ENCODE results near the gene RPTOR. TPM values are rescaled to one million over a fixed set of nuclear protein-coding genes. Genes with fewer than 3 reads are reported as not detected.

RPTOR gene
- total RNA-seq, 1 donor from 2014 or later: 65.9 TPM

DNA sequence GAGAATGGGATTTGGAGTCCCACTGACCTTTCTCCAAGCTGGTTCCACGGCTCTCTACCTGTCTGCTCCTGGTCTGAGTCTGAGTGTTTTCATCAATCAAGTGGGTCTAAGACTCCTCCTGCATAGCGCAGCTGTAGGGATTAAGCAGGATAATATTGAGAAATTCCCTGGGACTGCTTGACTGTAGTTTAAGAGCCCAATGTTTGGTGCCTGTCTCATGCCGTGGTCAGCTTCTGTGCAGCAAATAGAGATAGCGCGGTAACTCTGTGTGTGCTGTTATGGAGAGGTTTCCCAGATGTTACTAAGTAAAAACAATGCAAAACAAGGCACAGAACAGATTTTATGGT lies 21.4 kb downstream of the RPTOR start:
- CTCF ChIA-PET: no interaction called here
- Mint-ChIP-seq H3K36me3 (ENCODE audit: low read depth) (no peaks in the 10 kb centered on the region), H3K27me3 (no peaks in the 10 kb centered on the region), H3K4me3 (no peak overlapping the region), H3K9me3 (no peaks in the 10 kb centered on the region), H3K4me1 (peaks cover 6% of the 10 kb centered on the region), H3K27ac (no peak overlapping the region)
- TF ChIP-seq, protein P1, sequence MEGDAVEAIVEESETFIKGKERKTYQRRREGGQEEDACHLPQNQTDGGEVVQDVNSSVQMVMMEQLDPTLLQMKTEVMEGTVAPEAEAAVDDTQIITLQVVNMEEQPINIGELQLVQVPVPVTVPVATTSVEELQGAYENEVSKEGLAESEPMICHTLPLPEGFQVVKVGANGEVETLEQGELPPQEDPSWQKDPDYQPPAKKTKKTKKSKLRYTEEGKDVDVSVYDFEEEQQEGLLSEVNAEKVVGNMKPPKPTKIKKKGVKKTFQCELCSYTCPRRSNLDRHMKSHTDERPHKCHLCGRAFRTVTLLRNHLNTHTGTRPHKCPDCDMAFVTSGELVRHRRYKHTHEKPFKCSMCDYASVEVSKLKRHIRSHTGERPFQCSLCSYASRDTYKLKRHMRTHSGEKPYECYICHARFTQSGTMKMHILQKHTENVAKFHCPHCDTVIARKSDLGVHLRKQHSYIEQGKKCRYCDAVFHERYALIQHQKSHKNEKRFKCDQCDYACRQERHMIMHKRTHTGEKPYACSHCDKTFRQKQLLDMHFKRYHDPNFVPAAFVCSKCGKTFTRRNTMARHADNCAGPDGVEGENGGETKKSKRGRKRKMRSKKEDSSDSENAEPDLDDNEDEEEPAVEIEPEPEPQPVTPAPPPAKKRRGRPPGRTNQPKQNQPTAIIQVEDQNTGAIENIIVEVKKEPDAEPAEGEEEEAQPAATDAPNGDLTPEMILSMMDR (IDR thresholded peaks at IDR 0.05): no peak
- intact Hi-C loops (cut with micrococcal nuclease): no loop called here
- no peak for ATAC-seq (ENCODE audit: low read depth)
- POLR2A ChIA-PET: no interaction called here
- DNase-seq: no peak

DNA sequence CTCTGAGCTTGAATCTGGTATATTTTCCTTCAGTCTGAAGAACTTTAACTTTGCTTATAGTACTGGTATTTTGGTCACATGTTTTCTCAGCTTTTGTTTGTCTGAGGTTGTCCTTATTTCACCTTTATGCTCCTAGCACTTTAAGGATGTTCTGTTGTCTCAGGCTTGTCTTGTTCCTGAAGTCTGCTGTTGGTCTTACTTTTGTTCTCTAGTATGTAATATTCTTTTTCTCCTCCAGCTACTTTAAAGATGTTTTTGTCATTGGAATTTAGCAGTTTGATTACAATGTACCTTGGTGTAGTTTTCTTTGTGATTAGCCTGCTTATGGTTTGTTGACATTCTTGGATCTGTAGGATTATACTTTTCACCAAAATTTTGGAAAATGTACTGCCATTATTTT lies 23.6 kb downstream of the RPTOR start:
- no peak overlapping the region for H3K27ac Mint-ChIP-seq
- CTCF ChIA-PET: no interaction called here
- peaks cover 7% of the 10 kb centered on the region for H3K36me3 Mint-ChIP-seq (ENCODE audit: low read depth)
- no peaks in the 10 kb centered on the region for H3K27me3 Mint-ChIP-seq
- peaks cover 3% of the 10 kb centered on the region for H3K4me1 Mint-ChIP-seq
- TF ChIP-seq, protein P1 (IDR thresholded peaks at IDR 0.05): no peak
- intact Hi-C loops (cut with micrococcal nuclease): no loop called here
- H3K4me3 Mint-ChIP-seq: no peak overlapping the region
- no peaks in the 10 kb centered on the region for H3K9me3 Mint-ChIP-seq
- ATAC-seq (ENCODE audit: low read depth): no peak
- POLR2A ChIA-PET: no interaction called here
- no peak for DNase-seq

DNA sequence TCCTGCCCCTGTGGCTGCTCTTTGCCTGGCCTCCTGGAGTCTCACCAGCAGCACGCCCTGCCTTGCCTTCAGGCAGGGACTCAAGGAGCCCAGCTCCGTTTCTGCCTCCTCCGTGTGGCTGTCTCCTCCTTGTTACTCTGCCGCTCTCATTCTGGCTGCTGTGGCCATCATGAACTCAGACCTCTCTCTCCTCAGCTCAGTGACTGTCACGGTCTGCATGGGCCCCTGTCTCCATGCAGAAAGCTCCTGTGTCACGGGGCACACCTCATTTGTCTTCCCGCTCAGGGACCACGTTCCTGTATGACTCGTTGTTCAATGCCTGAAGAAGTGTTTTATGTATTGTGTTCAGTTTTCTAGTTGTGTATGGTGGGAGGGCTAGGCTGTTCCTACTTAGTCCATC lies 25.3 kb downstream of the RPTOR start:
- no peaks in the 10 kb centered on the region for H3K27me3 Mint-ChIP-seq
- no peak overlapping the region for H3K4me3 Mint-ChIP-seq
- TF ChIP-seq, protein P1 (IDR thresholded peaks at IDR 0.05): no peak
- DNase-seq (no peak), ATAC-seq (ENCODE audit: low read depth) (no peak)
- POLR2A ChIA-PET: no interaction called here
- no peak overlapping the region for H3K27ac Mint-ChIP-seq
- H3K36me3 Mint-ChIP-seq (ENCODE audit: low read depth): peaks cover 7% of the 10 kb centered on the region
- H3K9me3 Mint-ChIP-seq: no peaks in the 10 kb centered on the region
- CTCF ChIA-PET: interaction anchor here (1.8 kb wide), 1 partner anchor 143 kb away, joined by 4 read pairs; no protein-coding TSS in a partner anchor
- H3K4me1 Mint-ChIP-seq: no peaks in the 10 kb centered on the region
- intact Hi-C loops (cut with micrococcal nuclease): no loop called here

DNA sequence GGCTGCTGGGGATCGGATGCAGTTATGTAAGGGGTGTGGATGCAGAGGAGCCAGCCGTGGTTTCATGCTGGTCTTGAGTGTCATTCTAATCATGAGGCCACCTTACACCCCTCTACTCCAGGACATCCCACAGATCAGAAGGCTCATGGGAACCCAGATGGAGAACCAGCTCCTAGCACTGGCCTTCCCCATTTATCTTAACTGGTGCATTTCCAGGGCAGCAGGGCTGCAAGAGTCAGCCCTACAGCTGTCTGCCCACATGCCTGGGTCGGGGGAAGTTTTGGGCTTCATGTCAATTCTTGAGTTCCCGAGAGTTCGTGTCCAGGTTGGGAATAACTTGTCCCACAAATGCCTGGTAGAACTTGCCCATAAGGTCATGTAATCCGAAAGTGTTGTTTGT lies 29.1 kb downstream of the RPTOR start:
- TF ChIP-seq, protein P1 (IDR thresholded peaks at IDR 0.05): no peak
- no peak overlapping the region for H3K27ac Mint-ChIP-seq
- no peak overlapping the region for H3K4me3 Mint-ChIP-seq
- H3K27me3 Mint-ChIP-seq: no peaks in the 10 kb centered on the region
- no peak for DNase-seq
- no peaks in the 10 kb centered on the region for H3K9me3 Mint-ChIP-seq
- ChIA-PET CTCF (interaction anchor here (1.2 kb wide), 1 partner anchor 147 kb away, joined by 4 read pairs; no protein-coding TSS in a partner anchor), POLR2A (no interaction called here)
- intact Hi-C loops (cut with micrococcal nuclease): loop anchor here (2.0 kb wide), 1 partner anchor 377 kb away; no protein-coding TSS in a partner anchor
- H3K36me3 Mint-ChIP-seq (ENCODE audit: low read depth): peaks cover 7% of the 10 kb centered on the region
- ATAC-seq (ENCODE audit: low read depth): no peak
- peaks cover 7% of the 10 kb centered on the region for H3K4me1 Mint-ChIP-seq

DNA sequence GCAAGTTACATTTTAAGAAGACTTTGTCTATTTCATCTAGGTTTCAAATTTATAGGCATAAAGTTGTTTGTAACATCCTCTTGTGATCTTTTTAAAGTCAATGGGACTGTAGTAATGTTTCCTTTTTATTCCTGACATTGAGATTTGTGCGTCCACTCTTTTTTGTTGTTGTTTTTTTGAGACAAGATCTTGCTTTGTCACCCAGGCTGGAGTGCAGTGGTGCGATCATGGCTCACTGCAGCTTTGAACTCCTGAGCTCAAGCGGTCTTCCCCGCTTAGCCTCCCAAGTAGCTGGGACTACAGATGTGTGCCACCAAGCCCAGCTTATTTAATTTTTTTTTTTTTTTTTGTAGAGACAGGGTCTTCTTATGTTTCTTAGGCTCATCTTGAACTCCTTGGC lies 29.9 kb downstream of the RPTOR start:
- H3K27ac Mint-ChIP-seq: no peak overlapping the region
- H3K36me3 Mint-ChIP-seq (ENCODE audit: low read depth): peaks cover 7% of the 10 kb centered on the region
- TF ChIP-seq, protein P1 (IDR thresholded peaks at IDR 0.05): no peak
- ATAC-seq (ENCODE audit: low read depth) (no peak), DNase-seq (no peak)
- intact Hi-C loops (cut with micrococcal nuclease): loop anchor here (2.0 kb wide), 1 partner anchor 378 kb away; no protein-coding TSS in a partner anchor
- no peaks in the 10 kb centered on the region for H3K27me3 Mint-ChIP-seq
- peaks cover 7% of the 10 kb centered on the region for H3K4me1 Mint-ChIP-seq
- ChIA-PET POLR2A (interaction anchor here (0.6 kb wide), 2 partner anchors 120 kb away, joined by 3 to 5 read pairs; no protein-coding TSS in a partner anchor), CTCF (interaction anchor here (1.9 kb wide), 1 partner anchor 10 kb away, joined by 10 read pairs; no protein-coding TSS in a partner anchor)
- no peak overlapping the region for H3K4me3 Mint-ChIP-seq
- no peaks in the 10 kb centered on the region for H3K9me3 Mint-ChIP-seq
